GM12873 (cell line): ENCODE results near the gene HYCC2.

Source experiments
- TF ChIP-seq, protein P1 (sequence below): IDR thresholded peaks from 2 replicates; pipeline ENCODE4 v1.5.1; 2012; ENCODE audit warnings: low read depth, mild to moderate bottlenecking, moderate library complexity, low read length, control low read depth; ENCODE audit not compliant: insufficient read depth; ENCODE audit errors: missing control alignments

Gene HYCC2

DNA sequence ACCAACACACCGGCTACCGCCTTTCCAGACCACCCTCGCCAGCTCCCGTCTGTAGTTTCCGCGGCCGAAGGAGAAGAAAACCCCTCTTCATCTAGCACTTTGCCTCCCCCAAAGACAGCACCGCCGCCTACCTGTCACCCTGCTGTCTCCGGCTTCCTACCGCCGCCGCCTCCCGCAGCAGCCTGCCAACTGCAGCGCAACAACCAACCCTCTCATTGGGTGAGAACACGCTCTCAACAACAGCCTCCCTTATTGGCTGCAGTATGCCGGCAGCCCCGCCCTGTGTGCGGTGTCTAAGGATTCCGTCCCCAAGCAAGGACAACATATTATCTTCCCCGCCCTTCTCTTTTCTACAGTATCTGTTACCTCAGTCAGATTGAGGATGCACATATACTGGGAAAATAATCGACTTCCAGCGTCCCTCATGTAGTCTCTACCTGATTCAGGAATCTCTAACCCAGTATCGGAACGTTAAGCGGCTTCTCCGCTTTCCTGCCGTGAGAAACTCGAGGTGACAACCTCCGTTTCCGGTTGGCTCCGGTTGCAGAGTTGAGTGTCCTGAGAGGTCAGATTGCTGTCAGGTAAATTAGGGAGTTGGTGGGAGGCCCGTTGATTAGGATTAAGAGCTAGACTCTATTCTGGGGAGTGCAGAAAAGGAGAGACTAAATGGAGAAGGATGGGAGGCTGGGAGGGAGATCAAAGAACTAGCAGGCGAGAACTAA, at the start of gene HYCC2, which contains the start of gene NDUFB3:
Gene HYCC2 (minus strand): TSS at position 193 of the 722 bp plus-strand sequence. CDS start 47,662 bp downstream, outside the sequence.
Gene NDUFB3 (plus strand): TSS at position 523 of the 722 bp plus-strand sequence. CDS start 6,882 bp downstream, outside the sequence.
- TF ChIP-seq, protein P1, sequence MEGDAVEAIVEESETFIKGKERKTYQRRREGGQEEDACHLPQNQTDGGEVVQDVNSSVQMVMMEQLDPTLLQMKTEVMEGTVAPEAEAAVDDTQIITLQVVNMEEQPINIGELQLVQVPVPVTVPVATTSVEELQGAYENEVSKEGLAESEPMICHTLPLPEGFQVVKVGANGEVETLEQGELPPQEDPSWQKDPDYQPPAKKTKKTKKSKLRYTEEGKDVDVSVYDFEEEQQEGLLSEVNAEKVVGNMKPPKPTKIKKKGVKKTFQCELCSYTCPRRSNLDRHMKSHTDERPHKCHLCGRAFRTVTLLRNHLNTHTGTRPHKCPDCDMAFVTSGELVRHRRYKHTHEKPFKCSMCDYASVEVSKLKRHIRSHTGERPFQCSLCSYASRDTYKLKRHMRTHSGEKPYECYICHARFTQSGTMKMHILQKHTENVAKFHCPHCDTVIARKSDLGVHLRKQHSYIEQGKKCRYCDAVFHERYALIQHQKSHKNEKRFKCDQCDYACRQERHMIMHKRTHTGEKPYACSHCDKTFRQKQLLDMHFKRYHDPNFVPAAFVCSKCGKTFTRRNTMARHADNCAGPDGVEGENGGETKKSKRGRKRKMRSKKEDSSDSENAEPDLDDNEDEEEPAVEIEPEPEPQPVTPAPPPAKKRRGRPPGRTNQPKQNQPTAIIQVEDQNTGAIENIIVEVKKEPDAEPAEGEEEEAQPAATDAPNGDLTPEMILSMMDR: peak; percentile 35

DNA sequence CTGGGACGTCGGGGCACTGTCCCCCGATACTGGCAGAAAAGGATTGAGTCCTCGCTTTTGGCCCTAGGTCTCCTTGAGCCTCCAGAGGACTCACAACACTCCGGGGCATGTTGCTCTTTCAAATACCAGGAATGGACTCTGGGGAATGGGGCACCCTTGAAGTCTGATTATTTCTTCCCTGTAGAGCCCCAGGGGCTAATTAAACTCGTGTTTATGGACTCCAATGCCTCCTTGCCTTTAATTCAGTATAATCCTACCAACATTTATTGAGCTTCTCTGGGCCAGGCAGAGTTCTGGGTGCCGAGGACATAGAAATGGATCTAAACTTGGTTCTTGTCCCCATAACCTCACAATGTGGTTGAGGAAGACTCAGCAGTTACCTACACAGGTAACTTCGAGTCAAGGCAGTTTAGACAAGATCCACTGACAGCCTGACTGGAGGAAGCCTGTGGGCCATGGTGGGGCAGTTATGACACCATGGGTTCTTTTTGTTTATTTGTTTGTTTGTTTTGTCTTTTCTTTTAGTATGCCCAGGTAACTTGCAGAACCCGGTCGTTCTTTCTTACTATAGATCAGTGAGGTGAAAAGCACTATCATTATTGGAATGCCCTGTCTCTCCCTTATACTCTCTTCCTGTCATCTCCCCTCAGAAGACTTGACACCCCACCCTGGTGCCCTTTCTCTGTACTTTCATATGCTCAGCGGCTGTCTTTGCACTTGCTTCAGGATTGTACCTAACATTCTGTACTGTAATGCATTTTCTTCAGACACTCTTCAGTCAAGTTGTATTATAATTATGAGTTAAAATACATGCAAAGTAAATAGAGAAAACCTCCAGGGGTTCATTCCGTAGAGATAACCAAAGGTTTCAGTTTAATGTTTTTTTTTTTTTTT, 47.7 kb upstream of the HYCC2 start:
- TF ChIP-seq, protein P1: no peak

GRCh38 chr2:201118121-201118960, 46.9 kb upstream of the HYCC2 start:
- TF ChIP-seq, protein P1: peak; percentile 49

GRCh38 chr2:201116959-201117734, 45.7 kb upstream of the HYCC2 start:
- TF ChIP-seq, protein P1: peak; percentile 53

DNA sequence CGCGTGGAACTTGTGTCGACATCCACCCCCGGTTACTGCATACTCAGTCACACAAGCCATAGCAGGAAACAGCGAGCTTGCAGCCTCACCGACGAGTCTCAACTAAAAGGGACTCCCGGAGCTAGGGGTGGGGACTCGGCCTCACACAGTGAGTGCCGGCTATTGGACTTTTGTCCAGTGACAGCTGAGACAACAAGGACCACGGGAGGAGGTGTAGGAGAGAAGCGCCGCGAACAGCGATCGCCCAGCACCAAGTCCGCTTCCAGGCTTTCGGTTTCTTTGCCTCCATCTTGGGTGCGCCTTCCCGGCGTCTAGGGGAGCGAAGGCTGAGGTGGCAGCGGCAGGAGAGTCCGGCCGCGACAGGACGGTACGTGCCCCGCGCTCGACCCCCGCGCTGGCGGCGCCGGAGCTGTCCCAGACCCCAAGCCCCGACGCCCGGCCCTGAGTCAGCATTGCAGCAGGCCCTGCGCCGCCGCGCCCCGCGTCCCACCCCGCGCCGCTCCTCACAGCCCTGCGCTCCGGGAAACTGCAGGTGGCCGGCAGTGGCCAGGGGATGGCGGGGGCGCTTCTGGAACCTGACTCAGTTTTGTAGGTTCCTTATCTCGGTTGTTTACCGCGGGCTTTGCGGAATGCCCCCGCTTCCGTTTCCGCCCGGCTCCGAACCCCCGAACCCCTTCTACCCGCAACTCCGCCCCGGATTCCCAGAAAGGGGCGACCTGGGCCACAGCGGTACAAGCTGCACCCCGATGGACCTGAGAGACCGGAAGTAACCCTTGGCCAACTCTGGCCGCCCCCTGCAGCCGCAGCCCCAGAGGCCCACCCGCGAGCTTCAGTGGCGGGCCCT, 44.9 kb upstream of the HYCC2 start, which contains the start of gene CFLAR:
Gene CFLAR (plus strand): TSS at position 50 of the 844 bp plus-strand sequence. CDS start 13,702 bp downstream, outside the sequence.
- TF ChIP-seq, protein P1: no peak

- TF ChIP-seq, protein P1: no peak
Observed at GRCh38 chr2:201114846-201115245, 43.4 kb upstream of the HYCC2 start.
